ENCODE measurements around the gene XIRP2.

XIRP2 gene

GRCh38 chr2:167134381-167135072, 246.2 kb downstream of the XIRP2 start:
- DNase-seq (no peak), ATAC-seq (no peak)

GRCh38 chr2:167135706-167136105, 247.4 kb downstream of the XIRP2 start:
- DNase-seq, result no peak
- no peak for ATAC-seq

GRCh38 chr2:167136879-167137596, 248.8 kb downstream of the XIRP2 start:
- DNase-seq, result no peak
- no peak for ATAC-seq

- ATAC-seq (no peak), DNase-seq (no peak)
Measured at GRCh38 chr2:167140330-167140729, 252.1 kb downstream of the XIRP2 start.

- no peak for ATAC-seq
- no peak for DNase-seq
Measured at GRCh38 chr2:167140767-167141166, 252.5 kb downstream of the XIRP2 start.

- ATAC-seq, result no peak
- no peak for DNase-seq
Measured at GRCh38 chr2:167142554-167142953, 254.3 kb downstream of the XIRP2 start.

GRCh38 chr2:167144179-167144898, 256.1 kb downstream of the XIRP2 start:
- DNase-seq (no peak), ATAC-seq (no peak)

GRCh38 chr2:167147271-167147941, 259.1 kb downstream of the XIRP2 start:
- ATAC-seq (no peak), DNase-seq (no peak)

GRCh38 chr2:167151894-167152293, 263.6 kb downstream of the XIRP2 start:
- ATAC-seq, result no peak
- no peak for DNase-seq

- ATAC-seq (no peak), DNase-seq (no peak)
Measured at GRCh38 chr2:167157523-167157922, 269.2 kb downstream of the XIRP2 start.

GRCh38 chr2:167177196-167177595, 288.9 kb downstream of the XIRP2 start:
- no peak for ATAC-seq
- no peak for DNase-seq

- DNase-seq, result no peak
Measured at GRCh38 chr2:167181134-167181533, 292.9 kb downstream of the XIRP2 start.

GRCh38 chr2:167181688-167182087, 293.4 kb downstream of the XIRP2 start:
- ATAC-seq (no peak), DNase-seq (no peak)

More at GRCh38 chr2:167181134-167181533, 292.9 kb downstream of the XIRP2 start:
- no peak for ATAC-seq

- no peak for DNase-seq
- no peak for ATAC-seq
Measured at GRCh38 chr2:167182403-167182802, 294.1 kb downstream of the XIRP2 start.

- DNase-seq, result no peak
- ATAC-seq, result no peak
Measured at GRCh38 chr2:167183931-167184330, 295.7 kb downstream of the XIRP2 start.

- no peak for ATAC-seq
Measured at GRCh38 chr2:167186465-167186864, 298.2 kb downstream of the XIRP2 start.

GRCh38 chr2:167187049-167187727, 298.9 kb downstream of the XIRP2 start:
- DNase-seq (no peak), ATAC-seq (no peak)

More at GRCh38 chr2:167186465-167186864, 298.2 kb downstream of the XIRP2 start:
- DNase-seq, result no peak

GRCh38 chr2:167187978-167188967, 300.0 kb downstream of the XIRP2 start:
- no peak for ATAC-seq
- no peak for DNase-seq

- ATAC-seq, result no peak
- no peak for DNase-seq
Measured at GRCh38 chr2:167190053-167190452, 301.8 kb downstream of the XIRP2 start.

- ATAC-seq (no peak), DNase-seq (no peak)
Measured at GRCh38 chr2:167191588-167191987, 303.3 kb downstream of the XIRP2 start.

- ATAC-seq, result no peak
- no peak for DNase-seq
Measured at GRCh38 chr2:167192833-167193232, 304.6 kb downstream of the XIRP2 start.

Measured in stimulated activated naive CD8-positive, alpha-beta T cell treated with anti-CD3 and anti-CD28 coated beads, Interleukin-15, Interleukin-2, amounts not matched to agents 100 U/mL and 50 U/mL, for 24 hours (primary cell).